ENCODE measurements around the gene DRAM1.
A peak's percentile ranks its signal among the peaks of the same experiment; 100 is the strongest.

The DRAM1 gene, protein sequence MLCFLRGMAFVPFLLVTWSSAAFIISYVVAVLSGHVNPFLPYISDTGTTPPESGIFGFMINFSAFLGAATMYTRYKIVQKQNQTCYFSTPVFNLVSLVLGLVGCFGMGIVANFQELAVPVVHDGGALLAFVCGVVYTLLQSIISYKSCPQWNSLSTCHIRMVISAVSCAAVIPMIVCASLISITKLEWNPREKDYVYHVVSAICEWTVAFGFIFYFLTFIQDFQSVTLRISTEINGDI
- 2.3 to 5.1 (median 3.8) reads per million in 9 experiments for total RNA-seq

DNA sequence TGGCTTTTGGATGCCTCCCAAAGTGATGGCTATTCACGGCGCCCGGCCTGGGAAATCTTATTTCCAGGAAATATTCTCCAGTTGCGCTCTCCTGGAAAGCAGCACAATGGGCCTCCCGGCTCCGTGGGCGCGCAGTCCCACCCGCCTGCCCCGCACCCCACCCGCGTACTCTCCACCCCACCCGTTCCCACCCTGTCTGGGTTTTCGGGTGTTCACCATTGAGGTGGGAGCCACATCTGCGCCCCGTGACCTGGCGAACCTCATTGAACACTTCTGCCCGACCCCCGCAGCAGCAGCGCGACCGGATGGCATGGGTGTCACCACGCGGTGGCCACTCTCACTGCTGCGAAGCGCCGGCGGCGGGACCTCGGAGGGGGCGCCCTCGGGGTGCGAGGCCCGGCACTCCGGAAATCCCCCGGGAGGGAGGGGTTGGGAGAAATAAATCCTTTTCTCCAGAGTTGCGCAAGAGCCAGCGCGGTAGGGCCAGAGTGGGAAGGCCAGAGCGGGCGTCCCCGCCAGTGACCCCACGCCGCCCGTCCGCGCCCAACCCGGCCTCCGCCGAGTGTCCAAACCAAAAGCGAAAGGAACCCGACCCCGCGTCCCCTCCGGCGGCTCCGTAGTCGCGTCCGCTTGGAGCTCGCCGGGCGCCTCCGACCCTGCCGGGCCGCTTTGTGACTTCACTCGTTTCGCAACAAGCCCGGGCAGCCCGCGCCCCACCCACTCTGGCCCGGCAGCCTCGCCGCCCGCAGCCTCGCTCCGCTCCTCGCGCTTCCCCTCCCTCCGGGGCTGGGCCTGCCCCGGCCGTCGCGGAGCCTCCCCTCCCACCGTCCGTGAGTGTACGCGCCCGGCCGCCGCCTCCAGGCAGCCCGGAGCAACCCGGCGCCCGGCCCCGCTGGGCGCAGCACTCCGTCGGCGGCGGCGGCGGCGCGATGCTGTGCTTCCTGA is at the start of gene DRAM1:
DRAM1 (plus strand) TSS at position 720 of the 945 bp plus-strand sequence; CDS start at position 930, 210 bp downstream.
- H3K9me3 Mint-ChIP-seq, result no peaks in the 10 kb centered on the region
- peaks cover 12 to 16% of the 10 kb centered on the region in 2 donors for H3K4me1 Mint-ChIP-seq (ENCODE audit: low read depth in 2 of 2)
- H3K36me3 Mint-ChIP-seq (ENCODE audit: insufficient read depth), result peaks cover 25% of the 10 kb centered on the region
- H3K27ac Mint-ChIP-seq, result peak within 1 kb of the TSS; percentile 91 to 94
- ATAC-seq (replicated peaks), result peak; percentile 83
- H3K4me3 Mint-ChIP-seq, result peak within 1 kb of the TSS; percentile 96 to 97
- H3K27me3 Mint-ChIP-seq, result no peaks in the 10 kb centered on the region
- peak; percentile 71 to 75 (median 73) for DNase-seq

DNA sequence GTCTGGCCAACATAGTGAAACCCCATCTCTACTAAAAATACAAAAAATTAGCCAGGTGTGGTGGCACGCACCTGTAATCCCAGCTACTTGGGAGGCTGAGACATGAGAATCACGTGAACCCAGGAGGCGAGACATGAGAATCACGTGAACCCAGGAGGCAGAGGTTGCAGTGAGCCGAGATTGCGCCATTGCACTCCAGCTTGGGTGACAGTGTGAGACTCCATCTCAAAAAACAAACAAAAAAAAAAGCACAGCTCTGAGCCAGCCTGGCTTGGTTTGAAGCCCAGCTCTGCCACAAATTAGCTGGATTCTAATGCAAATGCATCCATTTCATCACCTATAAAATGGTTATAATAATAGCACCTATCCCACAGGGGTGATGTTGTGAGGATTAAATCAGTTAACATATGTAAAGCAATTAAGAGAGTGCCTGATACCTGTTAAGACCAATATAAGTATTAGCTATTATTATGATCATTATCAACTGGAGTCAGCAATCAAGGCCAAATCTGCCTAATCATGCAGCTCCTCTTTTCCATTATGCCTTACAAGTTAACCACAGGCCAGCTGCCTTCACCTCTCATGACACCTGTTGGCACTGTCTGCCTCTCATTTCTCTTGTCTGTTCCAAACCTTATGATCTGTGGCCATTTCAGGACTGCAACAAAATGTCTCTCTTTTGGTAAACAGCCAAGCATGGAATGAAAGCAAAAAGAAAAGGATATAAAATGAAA is 48.8 kb upstream of the DRAM1 start:
- Mint-ChIP-seq H3K9me3 (no peaks in the 10 kb centered on the region), H3K4me1 (ENCODE audit: low read depth in 2 of 2) (peaks cover 31 to 59% of the 10 kb centered on the region in 2 donors), H3K36me3 (ENCODE audit: insufficient read depth) (peaks cover 6% of the 10 kb centered on the region), H3K4me3 (peak overlapping the region; percentile 94 to 98), H3K27me3 (no peaks in the 10 kb centered on the region), H3K27ac (peak overlapping the region; percentile 87 to 96)
- no peak for ATAC-seq (replicated peaks)
- no peak for DNase-seq

DNA sequence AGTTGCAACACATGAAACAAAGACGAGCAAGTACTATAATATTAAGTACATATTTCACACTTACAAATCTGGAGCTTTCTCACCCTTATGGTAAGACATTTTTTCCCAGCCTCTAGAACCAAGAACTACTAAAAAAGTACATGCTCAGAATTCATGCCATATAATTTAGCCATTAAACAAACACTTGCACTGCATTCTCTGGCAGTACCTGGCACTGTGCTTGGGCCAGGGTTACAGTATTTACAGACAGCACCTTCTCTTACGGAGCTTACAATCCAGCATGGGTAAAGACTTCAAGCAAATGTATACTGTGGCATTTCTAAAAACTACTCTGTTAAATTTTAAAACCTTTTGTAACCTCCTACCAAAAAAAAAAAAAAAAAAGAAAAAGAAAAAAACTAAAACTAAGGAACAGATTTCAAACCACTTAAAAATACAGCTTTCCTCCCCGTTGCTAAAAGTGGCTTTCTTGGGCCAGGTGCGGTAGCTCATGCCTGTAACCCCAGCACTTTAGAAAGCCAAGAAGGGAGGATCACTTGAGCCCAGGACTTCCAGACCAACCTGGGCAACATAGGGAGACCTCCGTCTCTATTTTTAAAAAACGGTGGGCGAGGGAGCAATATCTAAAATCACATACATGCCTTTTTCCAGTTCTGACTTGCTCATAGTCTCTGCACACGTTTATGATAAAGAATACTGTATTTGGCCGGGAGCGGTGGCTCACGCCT is 47.6 kb upstream of the DRAM1 start:
- H3K9me3 Mint-ChIP-seq, result no peaks in the 10 kb centered on the region
- ATAC-seq (replicated peaks) (no peak), DNase-seq (no peak)
- no peaks in the 10 kb centered on the region for H3K27me3 Mint-ChIP-seq
- H3K27ac Mint-ChIP-seq, result peak overlapping the region; percentile 87 to 96
- H3K4me3 Mint-ChIP-seq, result peak overlapping the region; percentile 94 to 98
- H3K4me1 Mint-ChIP-seq (ENCODE audit: low read depth in 2 of 2), result peaks cover 26 to 51% of the 10 kb centered on the region in 2 donors
- peaks cover 6% of the 10 kb centered on the region for H3K36me3 Mint-ChIP-seq (ENCODE audit: insufficient read depth)

DNA sequence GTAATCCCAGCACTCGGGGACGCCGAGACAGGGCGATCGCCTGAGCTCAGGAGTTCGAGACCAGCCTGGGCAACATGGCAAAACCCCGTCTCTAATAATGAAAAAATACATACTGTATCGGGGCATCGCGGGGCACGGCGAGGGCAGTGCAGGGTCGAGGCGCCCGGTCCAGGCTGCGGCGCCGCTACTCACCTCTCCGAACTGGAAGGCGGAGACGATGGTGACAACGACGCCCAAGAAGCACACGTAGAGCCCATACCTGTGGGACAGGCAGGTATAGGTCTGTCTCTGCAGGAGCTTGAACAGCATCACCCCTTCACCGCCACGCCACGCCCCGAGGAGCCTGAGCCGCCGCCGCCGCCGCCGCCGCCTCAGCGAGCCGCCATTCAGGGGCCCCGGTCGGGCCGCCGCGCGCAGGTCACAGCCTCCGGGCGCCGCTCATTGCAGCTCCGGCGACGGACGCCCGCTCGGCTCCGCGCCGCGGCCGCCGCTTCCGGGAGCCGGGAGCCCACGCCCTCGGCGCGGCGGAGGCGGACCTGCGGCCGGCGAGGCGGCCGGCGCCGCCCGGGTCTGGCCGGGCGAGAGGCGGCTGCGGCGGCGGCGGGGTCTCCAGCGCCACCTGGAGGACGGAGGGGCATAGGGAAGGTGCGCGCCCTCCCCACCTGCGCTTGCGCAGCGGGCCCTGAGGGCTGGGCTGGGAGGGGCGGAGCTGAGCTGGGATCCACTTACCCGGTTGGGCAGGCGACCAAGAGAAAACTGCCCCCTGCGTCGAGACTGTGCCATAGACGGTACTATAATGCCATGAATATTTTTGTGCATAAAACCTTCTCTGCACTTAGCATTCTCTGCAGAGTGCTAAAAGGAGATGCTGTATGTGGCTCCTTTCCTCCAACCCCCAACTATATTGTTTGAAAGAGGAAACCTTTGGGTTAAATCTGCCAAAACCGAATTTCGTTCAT is 46.7 kb upstream of the DRAM1 start, which contains the start of gene GNPTAB:
GNPTAB (minus strand) TSS at position 593 of the 959 bp plus-strand sequence; CDS start at position 309, 284 bp downstream.
- peak; percentile 84 for ATAC-seq (replicated peaks)

DNA sequence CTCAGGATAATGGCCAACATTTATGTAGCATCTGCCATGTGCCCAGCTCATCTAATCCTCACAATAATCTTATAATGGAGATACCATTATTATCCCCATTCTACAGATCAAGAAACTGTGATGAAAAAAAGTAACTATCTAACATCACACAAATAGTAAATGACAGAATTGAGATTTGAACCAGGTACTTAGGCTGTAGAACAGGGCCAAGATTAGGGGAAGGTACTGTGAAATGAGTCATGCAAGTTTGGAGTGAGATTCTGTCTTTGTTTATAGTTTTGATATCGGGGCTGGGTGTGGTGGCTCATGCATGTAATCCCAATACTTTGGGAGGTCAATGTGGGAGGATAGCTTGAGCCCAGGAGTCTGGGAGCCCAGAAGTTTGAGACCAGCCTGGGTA is 45.4 kb upstream of the DRAM1 start:
- Mint-ChIP-seq H3K4me3 (no peak overlapping the region), H3K4me1 (ENCODE audit: low read depth in 2 of 2) (peaks cover 20 to 33% of the 10 kb centered on the region in 2 donors), H3K27me3 (no peaks in the 10 kb centered on the region), H3K36me3 (ENCODE audit: insufficient read depth) (peaks cover 6% of the 10 kb centered on the region), H3K27ac (peak overlapping the region in 1 of 2 donors; percentile 35), H3K9me3 (no peaks in the 10 kb centered on the region)
- ATAC-seq (replicated peaks), result no peak
- DNase-seq, result no peak

More for the DNA sequence above, 46.7 kb upstream of the DRAM1 start, which contains the start of gene GNPTAB:
- Mint-ChIP-seq H3K9me3 (no peaks in the 10 kb centered on the region), H3K27me3 (no peaks in the 10 kb centered on the region), H3K36me3 (ENCODE audit: insufficient read depth) (peaks cover 6% of the 10 kb centered on the region), H3K4me1 (ENCODE audit: low read depth in 2 of 2) (peaks cover 20 to 43% of the 10 kb centered on the region in 2 donors), H3K4me3 (peak within 1 kb of the TSS; percentile 94 to 98), H3K27ac (peak within 1 kb of the TSS; percentile 87 to 96)
- DNase-seq, result peak; percentile 91 to 96 (median 96)

DNA sequence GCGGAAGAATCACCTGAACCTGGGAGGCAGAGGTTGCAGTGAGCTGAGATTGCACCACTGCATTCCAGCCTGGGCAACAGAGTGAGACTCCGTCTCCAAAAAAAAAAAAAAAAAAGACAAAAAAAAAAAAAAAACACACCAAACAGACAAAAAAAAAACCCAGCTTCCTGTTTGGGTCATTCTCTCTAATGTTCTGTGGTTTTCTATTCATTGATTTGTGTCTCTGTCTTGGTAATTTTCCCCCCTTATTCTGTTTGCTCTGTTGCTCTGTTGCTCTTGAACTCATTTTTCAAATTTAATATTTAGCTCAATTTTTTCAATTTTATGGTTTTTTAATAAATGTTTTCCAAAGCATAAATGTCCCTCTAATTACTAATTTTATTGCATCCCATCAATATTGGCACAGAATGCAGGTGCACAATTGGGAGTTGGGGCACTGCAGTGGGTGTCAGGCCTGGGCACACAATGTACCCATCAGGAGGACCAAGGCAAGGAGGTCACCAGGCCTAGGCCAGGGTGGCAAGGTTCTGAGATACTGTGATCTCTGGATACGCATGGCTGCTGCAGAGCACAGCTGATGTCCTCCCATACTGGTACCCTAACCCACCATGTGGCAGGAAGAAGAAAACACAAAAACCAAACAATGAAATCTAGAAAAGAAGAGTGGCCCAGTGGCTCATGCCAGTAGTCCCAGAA is 38.6 kb upstream of the DRAM1 start:
- Mint-ChIP-seq H3K27me3 (no peaks in the 10 kb centered on the region), H3K4me3 (peak overlapping the region; percentile 23 to 47), H3K36me3 (ENCODE audit: insufficient read depth) (peaks cover 13% of the 10 kb centered on the region), H3K27ac (peak overlapping the region in 1 of 2 donors; percentile 83), H3K4me1 (ENCODE audit: low read depth in 2 of 2) (peaks cover 6 to 8% of the 10 kb centered on the region in 2 donors), H3K9me3 (no peaks in the 10 kb centered on the region)
- ATAC-seq (replicated peaks) (peak; percentile 77), DNase-seq (no peak)

DNA sequence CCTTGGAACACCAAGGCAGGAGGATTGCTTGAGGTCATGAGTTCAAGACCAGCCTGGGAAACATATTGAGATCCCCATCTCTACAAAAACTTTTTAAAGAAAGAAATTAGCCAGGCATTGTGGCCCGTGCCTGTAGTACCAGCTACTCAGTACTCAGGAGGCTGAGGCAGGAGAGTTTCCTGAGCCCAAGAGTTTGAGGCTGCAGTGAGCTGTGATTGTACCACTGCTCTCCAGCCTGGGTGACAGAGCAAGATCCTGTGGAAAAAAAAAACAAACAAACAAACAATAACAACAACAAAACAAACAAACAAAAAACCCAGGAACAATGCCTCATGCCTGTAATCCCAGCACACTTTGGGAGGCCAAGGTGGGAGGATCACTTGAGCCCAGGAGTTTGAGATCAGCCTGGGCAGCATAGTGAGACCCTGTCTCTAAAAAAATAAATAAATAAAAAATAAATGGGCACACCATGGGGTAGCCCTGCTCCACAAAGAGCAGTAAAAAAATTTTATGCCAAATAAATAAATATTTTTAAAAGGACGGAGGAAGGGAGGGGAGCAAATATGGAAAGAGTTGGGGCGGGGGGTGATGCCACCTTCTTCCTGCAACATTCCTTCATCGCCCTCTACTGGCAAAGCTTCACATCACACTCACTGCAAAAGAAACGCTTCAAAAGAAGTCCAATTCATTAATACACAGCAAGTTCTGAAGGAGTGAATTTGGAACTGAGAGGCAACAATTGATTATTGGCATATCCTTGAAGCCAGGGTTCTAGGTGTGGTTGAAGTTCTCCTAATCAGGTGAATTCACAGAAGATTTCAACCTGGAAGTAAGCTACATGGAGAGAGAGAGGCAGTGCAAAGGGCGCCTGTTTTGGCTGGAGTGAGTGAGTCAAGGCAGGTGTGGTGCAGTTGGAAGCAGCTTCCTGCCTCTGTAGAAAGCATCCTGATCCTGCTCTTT is 37.8 kb upstream of the DRAM1 start:
- Mint-ChIP-seq H3K36me3 (ENCODE audit: insufficient read depth) (peaks cover 13% of the 10 kb centered on the region), H3K4me3 (peak overlapping the region in 1 of 2 donors; percentile 23), H3K27ac (peak overlapping the region in 1 of 2 donors; percentile 83), H3K27me3 (no peaks in the 10 kb centered on the region), H3K4me1 (ENCODE audit: low read depth in 2 of 2) (peaks cover 6 to 8% of the 10 kb centered on the region in 2 donors), H3K9me3 (no peaks in the 10 kb centered on the region)
- DNase-seq (peak; percentile 68 to 75 (median 68)), ATAC-seq (replicated peaks) (peak; percentile 72)

DNA sequence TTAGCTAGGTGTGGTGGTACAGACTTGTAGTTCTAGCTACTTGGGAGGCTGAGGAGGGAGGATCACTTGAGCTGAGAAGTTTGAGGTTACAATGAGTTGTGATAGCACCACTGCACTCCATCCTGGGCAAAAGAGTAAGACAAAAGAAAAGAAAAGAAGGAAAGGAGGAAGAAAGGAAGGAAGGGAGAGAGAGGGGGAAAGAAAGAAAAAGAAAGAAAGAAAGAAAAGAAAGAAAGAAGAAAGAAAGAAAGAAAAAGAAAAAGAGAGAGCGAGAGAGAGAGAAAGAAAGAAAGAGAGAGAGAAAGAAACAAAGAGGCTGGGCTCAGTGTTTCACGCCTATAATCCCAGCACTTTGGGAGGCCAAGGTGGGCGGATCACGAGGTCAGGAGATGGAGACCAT is 36.3 kb upstream of the DRAM1 start:
- no peaks in the 10 kb centered on the region for H3K27me3 Mint-ChIP-seq
- peaks cover 6 to 8% of the 10 kb centered on the region in 2 donors for H3K4me1 Mint-ChIP-seq (ENCODE audit: low read depth in 2 of 2)
- H3K36me3 Mint-ChIP-seq (ENCODE audit: insufficient read depth), result peaks cover 13% of the 10 kb centered on the region
- H3K27ac Mint-ChIP-seq, result no peak overlapping the region
- no peak overlapping the region for H3K4me3 Mint-ChIP-seq
- DNase-seq (no peak), ATAC-seq (replicated peaks) (no peak)
- no peaks in the 10 kb centered on the region for H3K9me3 Mint-ChIP-seq

DNA sequence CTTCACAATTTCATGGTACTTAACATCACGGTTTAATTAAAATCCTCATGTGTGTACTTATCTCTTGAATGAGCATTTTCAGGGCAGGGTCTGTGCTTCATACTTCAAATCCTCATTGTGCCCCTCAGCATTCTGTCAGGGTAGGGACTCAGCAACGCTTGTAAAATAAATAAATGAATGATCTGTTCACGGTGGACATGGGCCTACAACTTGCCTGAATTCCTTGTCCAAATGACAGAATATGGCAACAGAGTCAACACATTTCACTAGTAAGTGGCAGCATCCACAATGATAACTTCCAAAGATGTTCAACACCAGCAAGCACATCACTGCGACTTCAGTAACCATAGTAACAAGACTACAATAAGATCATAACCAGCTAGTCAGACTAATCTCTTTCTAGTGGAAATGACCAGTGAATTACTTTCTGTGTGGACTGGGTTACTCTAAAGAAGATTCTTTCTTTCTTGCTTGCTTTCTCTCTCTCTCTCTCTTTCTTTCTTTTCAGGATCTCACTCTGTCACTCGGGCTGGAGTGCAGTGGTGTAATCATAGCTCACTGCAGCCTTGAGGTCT is 32.2 kb upstream of the DRAM1 start:
- H3K9me3 Mint-ChIP-seq, result no peaks in the 10 kb centered on the region
- H3K4me3 Mint-ChIP-seq, result no peak overlapping the region
- H3K27ac Mint-ChIP-seq, result no peak overlapping the region
- ATAC-seq (replicated peaks), result no peak
- H3K27me3 Mint-ChIP-seq, result no peaks in the 10 kb centered on the region
- H3K36me3 Mint-ChIP-seq (ENCODE audit: insufficient read depth), result no peaks in the 10 kb centered on the region
- no peak for DNase-seq
- H3K4me1 Mint-ChIP-seq (ENCODE audit: low read depth in 2 of 2), result no peaks in the 10 kb centered on the region

DNA sequence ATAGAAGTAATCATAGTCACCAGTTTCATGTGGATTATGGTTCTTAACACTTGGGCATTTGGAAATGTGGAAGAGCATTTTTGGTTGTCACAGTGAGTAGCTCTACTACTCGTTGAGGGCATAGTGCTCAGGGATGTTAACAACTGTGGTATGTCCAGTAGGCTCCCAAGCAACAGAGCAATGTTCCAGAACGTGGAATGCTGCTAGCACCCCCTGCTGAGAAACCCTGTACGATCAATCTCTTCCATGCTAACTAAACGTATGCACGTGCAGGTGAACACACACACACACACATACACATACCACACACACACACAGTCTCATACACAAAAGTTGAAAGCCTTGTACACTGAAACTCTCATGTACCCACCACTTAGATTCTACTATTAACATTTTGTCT is 30.1 kb upstream of the DRAM1 start:
- Mint-ChIP-seq H3K9me3 (no peaks in the 10 kb centered on the region), H3K27ac (no peak overlapping the region), H3K36me3 (ENCODE audit: insufficient read depth) (no peaks in the 10 kb centered on the region), H3K27me3 (no peaks in the 10 kb centered on the region), H3K4me1 (ENCODE audit: low read depth in 2 of 2) (no peaks in the 10 kb centered on the region), H3K4me3 (no peak overlapping the region)
- DNase-seq (no peak), ATAC-seq (replicated peaks) (no peak)

Data from effector memory CD8-positive, alpha-beta T cell (primary cell).